CD14-positive monocyte (primary cell): ENCODE data around the gene HADH. TPM values are rescaled to one million over a fixed set of nuclear protein-coding genes. Genes with fewer than 3 reads are reported as not detected.

Experiments used
- DNase-seq, 3 donors: peaks; one replicate each; pipeline ENCODE4 v3.0.0-alpha.2; 2011 to 2022
- H2AFZ ChIP-seq: 2 replicates; pipeline ENCODE4 v1.6.0; 2012; ENCODE audit warnings: mild to moderate bottlenecking, low read depth, low read length, inconsistent platforms; ENCODE audit not compliant: insufficient read depth, poor library complexity, severe bottlenecking
- H3K27ac ChIP-seq, 2 donors: 1 replicate in 1 of 2; 2 replicates in 1 of 2; pipeline ENCODE4 v1.5.1; 2012 to 2013; ENCODE audit warnings: low read length in 2 of 2, control low read depth in 1 of 2, inconsistent platforms in 1 of 2, low read depth in 1 of 2, mild to moderate bottlenecking in 1 of 2
- H3K27me3 ChIP-seq, 2 donors: one replicate each; pipeline versions ENCODE4 v1.6.0 to v1.6.1; 2011 to 2013; ENCODE audit warnings: low read length in 2 of 2; ENCODE audit not compliant: control insufficient read depth in 2 of 2, insufficient read depth in 2 of 2
- H3K36me3 ChIP-seq, 2 donors: replicated peaks in 1 of 2; 1 replicate in 1 of 2; 2 replicates in 1 of 2; pipeline versions ENCODE4 v1.5.1 to v1.6.1; 2012 to 2013; ENCODE audit warnings: low read length in 2 of 2, control low read depth in 1 of 2, inconsistent platforms in 1 of 2, mild to moderate bottlenecking in 1 of 2; ENCODE audit not compliant: insufficient read depth in 2 of 2, control insufficient read depth in 1 of 2
- H3K4me1 ChIP-seq, 2 donors: 1 replicate in 1 of 2; 2 replicates in 1 of 2; pipeline versions ENCODE4 v1.5.1 to v1.6.1; 2012 to 2013; ENCODE audit warnings: low read length in 2 of 2, control low read depth in 1 of 2, inconsistent platforms in 1 of 2, mild to moderate bottlenecking in 1 of 2, moderate library complexity in 1 of 2; ENCODE audit not compliant: insufficient read depth in 2 of 2, control insufficient read depth in 1 of 2
- H3K4me2 ChIP-seq: replicated peaks from 2 replicates; pipeline ENCODE3; 2012; ENCODE audit warnings: low read length, moderate library complexity, mild to moderate bottlenecking; ENCODE audit not compliant: poor library complexity, severe bottlenecking; ENCODE audit errors: extremely low read depth
- H3K4me3 ChIP-seq, 3 experiments: fragments of 200-600 bp in 1 of 3; sonication (generic) in 1 of 3; replicated peaks in 1 of 3; 1 replicate in 2 of 3; 2 replicates in 1 of 3; pipeline ENCODE4 v1.5.1; 2011 to 2013; ENCODE audit warnings: low read length in 3 of 3, mild to moderate bottlenecking in 3 of 3, control low read depth in 2 of 3, low read depth in 2 of 3, inconsistent platforms in 1 of 3, moderate library complexity in 1 of 3
- H3K79me2 ChIP-seq: 2 replicates; pipeline ENCODE4 v1.6.0; 2012; ENCODE audit warnings: mild to moderate bottlenecking, control low read depth, inconsistent platforms, low read length, moderate library complexity; ENCODE audit not compliant: insufficient read depth
- H3K9ac ChIP-seq: 2 replicates; pipeline ENCODE4 v1.6.0; 2017; ENCODE audit warnings: low read length, mild to moderate bottlenecking; ENCODE audit not compliant: insufficient read depth, poor library complexity, severe bottlenecking
- H3K9me3 ChIP-seq, 2 donors: replicated peaks in 1 of 2; 1 replicate in 1 of 2; 2 replicates in 1 of 2; pipeline versions ENCODE4 v1.5.1 to v1.6.1; 2012 to 2013; ENCODE audit warnings: low read length in 2 of 2, control low read depth in 1 of 2; ENCODE audit not compliant: control insufficient read depth in 1 of 2, insufficient read depth in 1 of 2
- H4K20me1 ChIP-seq: 2 replicates; pipeline ENCODE4 v1.6.0; 2012; ENCODE audit warnings: mild to moderate bottlenecking, low read length, control low read depth, moderate library complexity; ENCODE audit not compliant: insufficient read depth
- H3K27ac Mint-ChIP-seq, 7 donors: one replicate each; pipeline ENCODE4 v1.8.0; 2020; ENCODE audit warnings: mild to moderate bottlenecking in 7 of 7, mixed read lengths in 7 of 7, moderate library complexity in 6 of 7, inconsistent platforms in 2 of 7
- H3K27me3 Mint-ChIP-seq, 3 donors: one replicate each; pipeline ENCODE4 v1.8.0; 2021 to 2022; ENCODE audit warnings: low read depth in 3 of 3, mild to moderate bottlenecking in 3 of 3, mixed read lengths in 3 of 3, moderate library complexity in 3 of 3, inconsistent platforms in 1 of 3
- H3K36me3 Mint-ChIP-seq, 2 donors: one replicate each; pipeline ENCODE4 v1.8.0; 2020; ENCODE audit warnings: mixed read lengths in 2 of 2, inconsistent platforms in 1 of 2, mild to moderate bottlenecking in 1 of 2
- H3K4me1 Mint-ChIP-seq: one replicate; pipeline ENCODE4 v1.8.0; 2020; ENCODE audit warnings: mild to moderate bottlenecking, mixed read lengths
- H3K4me3 Mint-ChIP-seq, 2 donors: one replicate each; pipeline ENCODE4 v1.8.0; 2020; ENCODE audit warnings: mild to moderate bottlenecking in 2 of 2, mixed read lengths in 2 of 2, moderate library complexity in 1 of 2
- H3K9me3 Mint-ChIP-seq, 7 donors: one replicate each; pipeline ENCODE4 v1.8.0; 2020 to 2022; ENCODE audit warnings: mixed read lengths in 7 of 7, mild to moderate bottlenecking in 6 of 7, moderate library complexity in 6 of 7, inconsistent platforms in 2 of 7
- WGBS: methylation state at CpG from one replicate; pipeline ENCODE4 v1.1.5; 2013; ENCODE audit warnings: missing lambda C conversion rate; ENCODE audit not compliant: insufficient coverage; 5-methylcytosine and 5-hydroxymethylcytosine counted together
- intact Hi-C, 2 donors: fragments of 100-400 bp; cut with micrococcal nuclease; formaldehyde crosslinking; loops; one replicate each; pipeline versions ENCODE4 v1.15.0 to v1.15.1; 2023
- polyA plus RNA-seq, 3 donors: library from polyadenylated mRNA; depleted of rRNA in 1 of 3; unstranded in 2 of 3; stranded (reverse) in 1 of 3; fragments of 300-500 nt in 2 of 3; fragments of >200 nt in 1 of 3; fragmentation: Illumina TruSeq in 2 of 3; gene quantifications; 1 replicate in 2 of 3; 2 replicates in 1 of 3; pipeline ENCODE4 v1.2.3, GENCODE V29; 2012 to 2021
- TF ChIP-seq, protein P1 (sequence below): fragments of 200-600 bp; IDR thresholded peaks from one replicate; pipeline ENCODE4 v1.8.0; 2022; ENCODE audit warnings: antibody characterized with exemption, mild to moderate bottlenecking

HADH gene
- polyA plus RNA-seq, 3 donors = 8.4 to 19.4 (median 19.4) TPM

DNA sequence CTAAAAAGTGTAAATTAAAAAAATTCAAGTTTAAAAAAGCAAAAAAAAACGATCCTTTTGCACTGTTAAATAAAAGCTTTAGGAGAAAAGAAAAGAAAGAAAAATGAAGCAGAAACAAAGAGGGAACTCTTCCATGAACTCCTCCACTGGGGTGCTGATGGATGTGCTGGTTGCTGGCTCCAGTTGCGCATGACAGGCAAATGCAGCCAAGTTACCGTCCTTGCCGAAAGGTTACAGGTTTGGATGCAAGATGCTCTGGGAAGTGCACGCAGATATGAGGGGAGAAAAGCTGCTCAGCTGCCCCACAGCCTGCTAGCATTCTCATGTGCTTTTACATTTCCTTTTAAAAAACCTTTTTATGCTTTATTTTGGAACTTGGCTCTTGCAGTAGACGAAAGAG lies 58.5 kb downstream of the HADH start:
- no peak overlapping the region for H3K4me3 ChIP-seq
- no peak overlapping the region for H3K27ac Mint-ChIP-seq
- H3K9me3 ChIP-seq = no peaks in the 10 kb centered on the region
- H4K20me1 ChIP-seq = no peaks in the 10 kb centered on the region
- H3K9ac ChIP-seq = no peak overlapping the region
- 100% methylated on average over 3 of the region's 6 CpGs for WGBS
- no peak overlapping the region for H3K4me2 ChIP-seq
- H3K27ac ChIP-seq = no peak overlapping the region
- no peaks in the 10 kb centered on the region for H3K36me3 ChIP-seq
- no peaks in the 10 kb centered on the region for H3K27me3 ChIP-seq
- H3K79me2 ChIP-seq = no peaks in the 10 kb centered on the region
- H3K4me3 Mint-ChIP-seq = no peak overlapping the region
- H3K27me3 Mint-ChIP-seq = peaks cover 0 to 5% (median 2%) of the 10 kb centered on the region in 3 donors
- H3K4me1 ChIP-seq = no peaks in the 10 kb centered on the region
- no peak for DNase-seq
- intact Hi-C loops = no loop called here
- H2AFZ ChIP-seq = no peak overlapping the region
- no peaks in the 10 kb centered on the region for H3K4me1 Mint-ChIP-seq
- TF ChIP-seq, protein P1, sequence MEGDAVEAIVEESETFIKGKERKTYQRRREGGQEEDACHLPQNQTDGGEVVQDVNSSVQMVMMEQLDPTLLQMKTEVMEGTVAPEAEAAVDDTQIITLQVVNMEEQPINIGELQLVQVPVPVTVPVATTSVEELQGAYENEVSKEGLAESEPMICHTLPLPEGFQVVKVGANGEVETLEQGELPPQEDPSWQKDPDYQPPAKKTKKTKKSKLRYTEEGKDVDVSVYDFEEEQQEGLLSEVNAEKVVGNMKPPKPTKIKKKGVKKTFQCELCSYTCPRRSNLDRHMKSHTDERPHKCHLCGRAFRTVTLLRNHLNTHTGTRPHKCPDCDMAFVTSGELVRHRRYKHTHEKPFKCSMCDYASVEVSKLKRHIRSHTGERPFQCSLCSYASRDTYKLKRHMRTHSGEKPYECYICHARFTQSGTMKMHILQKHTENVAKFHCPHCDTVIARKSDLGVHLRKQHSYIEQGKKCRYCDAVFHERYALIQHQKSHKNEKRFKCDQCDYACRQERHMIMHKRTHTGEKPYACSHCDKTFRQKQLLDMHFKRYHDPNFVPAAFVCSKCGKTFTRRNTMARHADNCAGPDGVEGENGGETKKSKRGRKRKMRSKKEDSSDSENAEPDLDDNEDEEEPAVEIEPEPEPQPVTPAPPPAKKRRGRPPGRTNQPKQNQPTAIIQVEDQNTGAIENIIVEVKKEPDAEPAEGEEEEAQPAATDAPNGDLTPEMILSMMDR = no peak
- H3K9me3 Mint-ChIP-seq = peaks cover 0 to 4% (median 0%) of the 10 kb centered on the region in 7 donors
- no peaks in the 10 kb centered on the region for H3K36me3 Mint-ChIP-seq

DNA sequence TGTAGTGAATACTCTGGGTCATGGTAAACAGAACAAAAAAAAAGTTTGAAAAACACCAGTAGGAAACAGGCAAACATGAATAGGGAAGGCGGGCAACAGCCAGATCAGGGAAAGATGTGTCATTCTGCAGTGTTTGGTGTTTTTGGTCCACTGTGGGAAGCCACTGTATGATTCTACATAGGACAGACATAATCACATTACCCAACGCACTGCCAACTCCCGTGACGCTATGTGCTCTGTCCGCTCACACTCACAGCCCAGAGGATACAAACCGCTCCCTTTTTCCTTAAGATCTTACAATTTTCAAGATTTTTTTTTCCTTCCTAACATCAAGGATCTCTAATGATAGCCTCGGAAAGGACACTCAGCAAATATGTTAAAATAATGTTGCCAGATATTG lies 59.3 kb downstream of the HADH start:
- no peak for DNase-seq
- H3K27ac Mint-ChIP-seq = no peak overlapping the region
- Histone ChIP-seq H2AFZ (no peak overlapping the region), H3K9me3 (no peaks in the 10 kb centered on the region), H3K27me3 (no peaks in the 10 kb centered on the region), H3K4me3 (no peak overlapping the region), H3K79me2 (no peaks in the 10 kb centered on the region), H4K20me1 (no peaks in the 10 kb centered on the region), H3K4me2 (no peak overlapping the region), H3K9ac (no peak overlapping the region), H3K27ac (no peak overlapping the region), H3K4me1 (no peaks in the 10 kb centered on the region), H3K36me3 (no peaks in the 10 kb centered on the region)
- peaks cover 0 to 11% (median under 1%) of the 10 kb centered on the region in 3 donors for H3K27me3 Mint-ChIP-seq
- H3K36me3 Mint-ChIP-seq = no peaks in the 10 kb centered on the region
- 93% methylated on average over 6 of the region's 7 CpGs for WGBS
- no peaks in the 10 kb centered on the region for H3K4me1 Mint-ChIP-seq
- TF ChIP-seq, protein P1 = no peak
- intact Hi-C loops = no loop called here
- H3K4me3 Mint-ChIP-seq = no peak overlapping the region
- peaks cover 0 to 4% (median 0%) of the 10 kb centered on the region in 7 donors for H3K9me3 Mint-ChIP-seq
